Measurements from ENCODE around the gene TTC33. TPM values are rescaled to one million over a fixed set of nuclear protein-coding genes. Genes with fewer than 3 reads are reported as not detected.

The TTC33 gene, protein sequence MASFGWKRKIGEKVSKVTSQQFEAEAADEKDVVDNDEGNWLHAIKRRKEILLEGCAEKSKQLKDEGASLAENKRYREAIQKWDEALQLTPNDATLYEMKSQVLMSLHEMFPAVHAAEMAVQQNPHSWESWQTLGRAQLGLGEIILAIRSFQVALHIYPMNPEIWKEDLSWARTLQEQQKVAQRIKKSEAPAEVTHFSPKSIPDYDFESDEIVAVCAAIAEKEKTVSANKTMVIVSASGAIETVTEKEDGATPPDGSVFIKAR
- total RNA-seq = 17.2 TPM

GRCh38 chr5:40755407-40756365, at the start of gene TTC33:
TSS of gene TTC33 (minus strand) at chr5:40755961. CDS start at chr5:40747018, 8,943 bp downstream.

GRCh38 chr5:40798012-40798800, 42.4 kb upstream of the TTC33 start, which contains the start of gene PRKAA1:
TSS of gene PRKAA1 (minus strand) at chr5:40798374. CDS start at chr5:40798189, 185 bp downstream.

GRCh38 chr5:40679913-40680681, 75.7 kb downstream of the TTC33 start, which contains the start of gene PTGER4:
TSS of gene PTGER4 (plus strand) at chr5:40679915. CDS start at chr5:40680994, 1,079 bp downstream.

Small RNA genes lying within 50 kb of the gene (small RNA-seq; reads per million reads assigned to genes)
- not detected for gene RF00092 (ENCODE audit: low replicate concordance)
- not detected for gene RF00191 (ENCODE audit: low replicate concordance)

Other genes starting within 250 kb of the TTC33 start
- gene PTGER4, start 76.0 kb downstream of the TTC33 start, total RNA-seq = 47.2 TPM
- 69.1 TPM for gene PRKAA1, start 42.4 kb upstream of the TTC33 start, total RNA-seq
- 1,786 TPM for gene RPL37, start 79.3 kb upstream of the TTC33 start, total RNA-seq
- gene CARD6, start 85.4 kb upstream of the TTC33 start, total RNA-seq = 3.7 TPM
- gene C7, start 153.5 kb upstream of the TTC33 start, total RNA-seq = 392 TPM

All from metanephros (tissue), 2 donors.